HepG2 (cell line): ENCODE measurements around the gene VPS4B. TPM values are rescaled to one million over a fixed set of nuclear protein-coding genes. Genes with fewer than 3 reads are reported as not detected.

Experiments
- ATAC-seq: fragments of 200-7000 bp; cut with Tn5 transposase; 3 replicates; pipeline ENCODE4 v1.9.1; 2020; ENCODE audit warnings: mild to moderate bottlenecking, moderate library complexity
- BruUV-seq: library from RNA; stranded (reverse); fragments of 400-500 nt; replicated peaks from 2 replicates; lab custom pipeline; 2021; lab: Mats Ljungman, UMichigan
- CTCF ChIA-PET: fragments of 300-600 bp; formaldehyde crosslinking; extraction: SDS; loops from one replicate; lab custom pipeline; 2021; ENCODE audit warnings: low total read pairs, inconsistent platforms, low intra/inter-chr PET ratio; lab: Yijun Ruan, JAX
- POLR2A ChIA-PET: fragments of 350-600 bp; sonication (Branson Sonifier 250); formaldehyde crosslinking; loops from one replicate; lab custom pipeline; 2020; ENCODE audit warnings: antibody characterized with exemption, inconsistent platforms; lab: Yijun Ruan, JAX
- DNase-seq: peaks from one replicate; pipeline ENCODE4 v3.0.0-alpha.2; 2015; ENCODE audit warnings: low spot score
- FAIRE-seq: peaks from 3 replicates; lab custom pipeline; 2011; peaks lifted over from hg19 to GRCh38; lab: Jason Lieb, UNC
- H2AFZ ChIP-seq: one replicate; pipeline ENCODE4 v1.6.1; 2011; ENCODE audit warnings: low read length, inconsistent platforms
- H3K27ac ChIP-seq: fragments of 300-600 bp; 3 replicates; pipeline ENCODE4 v1.8.0; 2011; ENCODE audit warnings: mixed run types, mild to moderate bottlenecking, mixed read lengths, low read length, inconsistent platforms; ENCODE audit not compliant: insufficient read depth; ENCODE audit errors: extremely low read length
- H3K27me3 ChIP-seq, 2 experiments: fragments of 200-600 bp in 1 of 2; 2 replicates in 1 of 2; 3 replicates in 1 of 2; pipeline versions ENCODE4 v1.6.0 to v1.8.0; 2011; ENCODE audit warnings: low read length in 2 of 2, mild to moderate bottlenecking in 2 of 2, moderate library complexity in 2 of 2, inconsistent platforms in 1 of 2; ENCODE audit not compliant: insufficient read depth in 2 of 2, control insufficient read depth in 1 of 2
- H3K36me3 ChIP-seq, 2 experiments: fragments of 200-600 bp in 1 of 2; replicated peaks in 1 of 2; 2 replicates in 1 of 2; 3 replicates in 1 of 2; pipeline versions ENCODE4 v1.5.1 to v1.8.0; 2011; ENCODE audit warnings: low read length in 2 of 2, inconsistent platforms in 1 of 2; ENCODE audit not compliant: insufficient read depth in 2 of 2, control insufficient read depth in 1 of 2
- H3K4me1 ChIP-seq: 2 replicates; pipeline ENCODE4 v1.5.1; 2012; ENCODE audit warnings: low read length, inconsistent platforms; ENCODE audit not compliant: insufficient read depth
- H3K4me2 ChIP-seq: 2 replicates; pipeline ENCODE4 v1.6.0; 2011; ENCODE audit warnings: low read depth, low read length, inconsistent platforms
- H3K4me3 ChIP-seq, 3 experiments: fragments of 200-600 bp in 1 of 3; sonication (generic), shearing (Covaris generic) in 1 of 3; replicated peaks in 1 of 3; 2 replicates each; pipeline ENCODE4 v1.5.1; 2011 to 2016; ENCODE audit warnings: low read length in 3 of 3, inconsistent platforms in 2 of 3, low read depth in 2 of 3, mild to moderate bottlenecking in 2 of 3, control low read depth in 1 of 3, mixed read lengths in 1 of 3; ENCODE audit not compliant: insufficient read depth in 1 of 3
- H3K79me2 ChIP-seq: one replicate; pipeline ENCODE4 v1.6.1; 2011; ENCODE audit warnings: low read length, inconsistent platforms; ENCODE audit not compliant: insufficient read depth
- H3K9ac ChIP-seq: 2 replicates; pipeline ENCODE4 v1.6.0; 2011; ENCODE audit warnings: mild to moderate bottlenecking, low read depth, low read length, inconsistent platforms; ENCODE audit not compliant: insufficient read depth
- H3K9me3 ChIP-seq: 2 replicates; pipeline ENCODE4 v1.5.1; 2012; ENCODE audit warnings: mild to moderate bottlenecking, low read length
- H4K20me1 ChIP-seq: 2 replicates; pipeline ENCODE4 v1.6.0; 2011; ENCODE audit warnings: inconsistent platforms, mild to moderate bottlenecking, low read length, moderate library complexity; ENCODE audit not compliant: insufficient read depth
- CREM ChIP-seq, 2 experiments: sonication (generic) in 1 of 2; formaldehyde crosslinking in 1 of 2; IDR thresholded peaks; 2 replicates each; pipeline versions ENCODE4 v1.4.0 to v1.6.1; 2016 to 2020; ENCODE audit warnings: antibody characterized with exemption in 1 of 2, mild to moderate bottlenecking in 1 of 2, missing genetic modification reagents in 1 of 2
- RAD21 ChIP-seq: fragments of 450-650 bp; formaldehyde crosslinking; IDR thresholded peaks from 2 replicates; pipeline ENCODE4 v1.5.0; 2020; ENCODE audit warnings: mild to moderate bottlenecking
- RAD51 ChIP-seq: fragments of 450-650 bp; IDR thresholded peaks from 2 replicates; pipeline ENCODE4 v1.6.1; 2016; ENCODE audit warnings: borderline replicate concordance
- RBM22 ChIP-seq: fragments of 200-400 bp; formaldehyde crosslinking; optimal IDR thresholded peaks from 2 replicates; pipeline ENCODE3; 2017; ENCODE audit warnings: mild to moderate bottlenecking, low read length, moderate library complexity
- SP5 ChIP-seq: IDR thresholded peaks from 2 replicates; pipeline ENCODE4 v1.6.1; 2016; ENCODE audit warnings: low read depth, borderline replicate concordance
- STAG1 ChIP-seq: sonication (generic); formaldehyde crosslinking; IDR thresholded peaks from 2 replicates; pipeline ENCODE4 v1.4.0; 2020; ENCODE audit warnings: missing genetic modification reagents
- ZNF33B ChIP-seq: sonication (generic); formaldehyde crosslinking; IDR thresholded peaks from 2 replicates; pipeline ENCODE4 v1.5.1; 2020; ENCODE audit warnings: mild to moderate bottlenecking, missing genetic modification reagents
- ZNF598 ChIP-seq: sonication (generic); formaldehyde crosslinking; IDR thresholded peaks from 2 replicates; pipeline ENCODE4 v1.5.1; 2020; ENCODE audit warnings: mild to moderate bottlenecking, missing genetic modification reagents, borderline replicate concordance
- WGBS: methylation state at CpG from one replicate; pipeline ENCODE4 v1.1.6; 2017; ENCODE audit warnings: low lambda C conversion rate; 5-methylcytosine and 5-hydroxymethylcytosine counted together
- in situ Hi-C: cut with HindIII; loops from 2 replicates; pipeline ENCODE4 v1.10.0; 2017; ENCODE audit warnings: low pct_unique_long_range_greater_than_20kb; ENCODE audit not compliant: extremely low pct_ligation_motif_present
- intact Hi-C: fragments of 100-400 bp; cut with micrococcal nuclease; formaldehyde crosslinking; loops from one replicate; pipeline ENCODE4 v1.10.0; 2022; ENCODE audit not compliant: unreplicated experiment
- polyA plus RNA-seq, 8 experiments: library from polyadenylated mRNA; depleted of rRNA in 3 of 8; stranded (reverse) in 7 of 8; unstranded in 1 of 8; fragments of >200 nt; fragmentation: Illumina TruSeq in 4 of 8; extraction: Trizol in 4 of 8; gene quantifications; 2 replicates each; pipeline versions ENCODE4 v1.2.1 to v1.2.3, GENCODE V29; 2011 to 2016; ENCODE audit warnings: low read depth in 4 of 8, missing spikeins in 1 of 8, mixed read lengths in 1 of 8; ENCODE audit not compliant: insufficient read depth in 1 of 8
- total RNA-seq, 5 experiments: library from RNA; depleted of rRNA; stranded (reverse); fragments of >200 nt; fragmentation: Illumina TruSeq; extraction: Trizol; gene quantifications; 2 replicates each; pipeline ENCODE4 v1.2.3, GENCODE V29; 2016; ENCODE audit warnings: low read depth in 1 of 5
- TF ChIP-seq, protein P1 (sequence below): IDR thresholded peaks from 2 replicates; pipeline ENCODE4 v1.6.1; 2012; ENCODE audit warnings: low read length, improper control_type of control experiment
- TF ChIP-seq, protein P2 (sequence below): IDR thresholded peaks from 2 replicates; pipeline ENCODE4 v1.6.1; 2016
- TF ChIP-seq, protein P3 (sequence below): sonication (generic); formaldehyde crosslinking; IDR thresholded peaks from 2 replicates; pipeline ENCODE4 v1.4.0; 2020; ENCODE audit warnings: mild to moderate bottlenecking, missing genetic modification reagents

VPS4B gene
- total and polyA plus RNA-seq, 2 of the 13 experiments (the other 11 are each of a cell fraction or from before 2014, with no cell fraction given) = 12.8 to 25.9 TPM

DNA sequence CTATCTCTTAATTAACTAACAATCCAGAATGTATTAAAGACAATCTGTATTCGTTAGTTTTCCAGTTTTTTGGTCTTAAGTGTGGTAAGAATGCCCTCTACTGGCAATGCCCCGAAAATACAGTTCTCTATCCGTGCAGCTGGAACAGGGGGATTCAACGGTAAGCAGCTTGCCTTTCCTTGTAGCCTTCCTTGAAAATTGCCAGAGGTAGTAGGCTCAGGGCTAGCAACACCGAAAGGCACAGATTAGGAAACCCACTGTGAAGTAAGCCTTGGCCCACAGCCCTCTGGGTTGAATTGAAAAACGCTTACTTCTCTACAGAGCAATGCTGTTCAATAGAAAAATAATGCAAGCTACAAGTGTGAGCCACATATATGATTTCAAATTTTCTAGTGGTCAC is 17.1 kb upstream of the VPS4B start:
- in situ Hi-C loops (loop anchor here (10.0 kb wide), 2 partner anchors 95 to 435 kb away; no protein-coding TSS in a partner anchor), intact Hi-C loops (loop anchor here (1.0 to 5.0 kb wide), 5 partner anchors 97 to 423 kb away; no protein-coding TSS in a partner anchor)
- H3K27me3 ChIP-seq = peaks cover 0 to 3% of the 10 kb centered on the region in 2 experiments; a peak in 1 of 5 replicates
- BruUV-seq = no TSS peak
- H3K27ac ChIP-seq = no peak overlapping the region
- H3K9ac ChIP-seq = no peak overlapping the region
- DNase-seq = peak; percentile 33
- ChIA-PET CTCF (interaction anchor here (1.8 to 2.0 kb wide), 3 partner anchors 97 to 423 kb away, joined by 3 to 13 read pairs (median 9); no protein-coding TSS in a partner anchor), POLR2A (interaction anchor here (0.6 to 1.2 kb wide), 2 partner anchors 17 to 72 kb away, joined by 3 read pairs; partner anchors contain the start of genes KDSR and VPS4B)
- H2AFZ ChIP-seq = no peak overlapping the region
- no peaks in the 10 kb centered on the region for H3K4me1 ChIP-seq
- no peaks in the 10 kb centered on the region for H4K20me1 ChIP-seq
- no peak overlapping the region for H3K4me2 ChIP-seq
- no peak overlapping the region for H3K4me3 ChIP-seq
- peak; percentile 76 for ATAC-seq
- H3K9me3 ChIP-seq = no peaks in the 10 kb centered on the region
- no peaks in the 10 kb centered on the region for H3K36me3 ChIP-seq
- FAIRE-seq = peak; percentile 87
- WGBS = 0% methylated on average over 6 of the region's 6 CpGs
- no peaks in the 10 kb centered on the region for H3K79me2 ChIP-seq
- no peak for TF ChIP-seq RAD51
- peak; percentile 43; the same call in 1 of the 2 replicates for TF ChIP-seq RAD21 (CRISPR knock-in tag)
- TF ChIP-seq, protein P1, sequence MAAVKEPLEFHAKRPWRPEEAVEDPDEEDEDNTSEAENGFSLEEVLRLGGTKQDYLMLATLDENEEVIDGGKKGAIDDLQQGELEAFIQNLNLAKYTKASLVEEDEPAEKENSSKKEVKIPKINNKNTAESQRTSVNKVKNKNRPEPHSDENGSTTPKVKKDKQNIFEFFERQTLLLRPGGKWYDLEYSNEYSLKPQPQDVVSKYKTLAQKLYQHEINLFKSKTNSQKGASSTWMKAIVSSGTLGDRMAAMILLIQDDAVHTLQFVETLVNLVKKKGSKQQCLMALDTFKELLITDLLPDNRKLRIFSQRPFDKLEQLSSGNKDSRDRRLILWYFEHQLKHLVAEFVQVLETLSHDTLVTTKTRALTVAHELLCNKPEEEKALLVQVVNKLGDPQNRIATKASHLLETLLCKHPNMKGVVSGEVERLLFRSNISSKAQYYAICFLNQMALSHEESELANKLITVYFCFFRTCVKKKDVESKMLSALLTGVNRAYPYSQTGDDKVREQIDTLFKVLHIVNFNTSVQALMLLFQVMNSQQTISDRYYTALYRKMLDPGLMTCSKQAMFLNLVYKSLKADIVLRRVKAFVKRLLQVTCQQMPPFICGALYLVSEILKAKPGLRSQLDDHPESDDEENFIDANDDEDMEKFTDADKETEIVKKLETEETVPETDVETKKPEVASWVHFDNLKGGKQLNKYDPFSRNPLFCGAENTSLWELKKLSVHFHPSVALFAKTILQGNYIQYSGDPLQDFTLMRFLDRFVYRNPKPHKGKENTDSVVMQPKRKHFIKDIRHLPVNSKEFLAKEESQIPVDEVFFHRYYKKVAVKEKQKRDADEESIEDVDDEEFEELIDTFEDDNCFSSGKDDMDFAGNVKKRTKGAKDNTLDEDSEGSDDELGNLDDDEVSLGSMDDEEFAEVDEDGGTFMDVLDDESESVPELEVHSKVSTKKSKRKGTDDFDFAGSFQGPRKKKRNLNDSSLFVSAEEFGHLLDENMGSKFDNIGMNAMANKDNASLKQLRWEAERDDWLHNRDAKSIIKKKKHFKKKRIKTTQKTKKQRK = no peak
- TF ChIP-seq, protein P2, sequence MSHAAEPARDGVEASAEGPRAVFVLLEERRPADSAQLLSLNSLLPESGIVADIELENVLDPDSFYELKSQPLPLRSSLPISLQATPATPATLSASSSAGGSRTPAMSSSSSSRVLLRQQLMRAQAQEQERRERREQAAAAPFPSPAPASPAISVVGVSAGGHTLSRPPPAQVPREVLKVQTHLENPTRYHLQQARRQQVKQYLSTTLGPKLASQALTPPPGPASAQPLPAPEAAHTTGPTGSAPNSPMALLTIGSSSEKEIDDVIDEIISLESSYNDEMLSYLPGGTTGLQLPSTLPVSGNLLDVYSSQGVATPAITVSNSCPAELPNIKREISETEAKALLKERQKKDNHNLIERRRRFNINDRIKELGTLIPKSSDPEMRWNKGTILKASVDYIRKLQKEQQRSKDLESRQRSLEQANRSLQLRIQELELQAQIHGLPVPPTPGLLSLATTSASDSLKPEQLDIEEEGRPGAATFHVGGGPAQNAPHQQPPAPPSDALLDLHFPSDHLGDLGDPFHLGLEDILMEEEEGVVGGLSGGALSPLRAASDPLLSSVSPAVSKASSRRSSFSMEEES (CRISPR knock-in tag) = no peak
- TF ChIP-seq, protein P3, sequence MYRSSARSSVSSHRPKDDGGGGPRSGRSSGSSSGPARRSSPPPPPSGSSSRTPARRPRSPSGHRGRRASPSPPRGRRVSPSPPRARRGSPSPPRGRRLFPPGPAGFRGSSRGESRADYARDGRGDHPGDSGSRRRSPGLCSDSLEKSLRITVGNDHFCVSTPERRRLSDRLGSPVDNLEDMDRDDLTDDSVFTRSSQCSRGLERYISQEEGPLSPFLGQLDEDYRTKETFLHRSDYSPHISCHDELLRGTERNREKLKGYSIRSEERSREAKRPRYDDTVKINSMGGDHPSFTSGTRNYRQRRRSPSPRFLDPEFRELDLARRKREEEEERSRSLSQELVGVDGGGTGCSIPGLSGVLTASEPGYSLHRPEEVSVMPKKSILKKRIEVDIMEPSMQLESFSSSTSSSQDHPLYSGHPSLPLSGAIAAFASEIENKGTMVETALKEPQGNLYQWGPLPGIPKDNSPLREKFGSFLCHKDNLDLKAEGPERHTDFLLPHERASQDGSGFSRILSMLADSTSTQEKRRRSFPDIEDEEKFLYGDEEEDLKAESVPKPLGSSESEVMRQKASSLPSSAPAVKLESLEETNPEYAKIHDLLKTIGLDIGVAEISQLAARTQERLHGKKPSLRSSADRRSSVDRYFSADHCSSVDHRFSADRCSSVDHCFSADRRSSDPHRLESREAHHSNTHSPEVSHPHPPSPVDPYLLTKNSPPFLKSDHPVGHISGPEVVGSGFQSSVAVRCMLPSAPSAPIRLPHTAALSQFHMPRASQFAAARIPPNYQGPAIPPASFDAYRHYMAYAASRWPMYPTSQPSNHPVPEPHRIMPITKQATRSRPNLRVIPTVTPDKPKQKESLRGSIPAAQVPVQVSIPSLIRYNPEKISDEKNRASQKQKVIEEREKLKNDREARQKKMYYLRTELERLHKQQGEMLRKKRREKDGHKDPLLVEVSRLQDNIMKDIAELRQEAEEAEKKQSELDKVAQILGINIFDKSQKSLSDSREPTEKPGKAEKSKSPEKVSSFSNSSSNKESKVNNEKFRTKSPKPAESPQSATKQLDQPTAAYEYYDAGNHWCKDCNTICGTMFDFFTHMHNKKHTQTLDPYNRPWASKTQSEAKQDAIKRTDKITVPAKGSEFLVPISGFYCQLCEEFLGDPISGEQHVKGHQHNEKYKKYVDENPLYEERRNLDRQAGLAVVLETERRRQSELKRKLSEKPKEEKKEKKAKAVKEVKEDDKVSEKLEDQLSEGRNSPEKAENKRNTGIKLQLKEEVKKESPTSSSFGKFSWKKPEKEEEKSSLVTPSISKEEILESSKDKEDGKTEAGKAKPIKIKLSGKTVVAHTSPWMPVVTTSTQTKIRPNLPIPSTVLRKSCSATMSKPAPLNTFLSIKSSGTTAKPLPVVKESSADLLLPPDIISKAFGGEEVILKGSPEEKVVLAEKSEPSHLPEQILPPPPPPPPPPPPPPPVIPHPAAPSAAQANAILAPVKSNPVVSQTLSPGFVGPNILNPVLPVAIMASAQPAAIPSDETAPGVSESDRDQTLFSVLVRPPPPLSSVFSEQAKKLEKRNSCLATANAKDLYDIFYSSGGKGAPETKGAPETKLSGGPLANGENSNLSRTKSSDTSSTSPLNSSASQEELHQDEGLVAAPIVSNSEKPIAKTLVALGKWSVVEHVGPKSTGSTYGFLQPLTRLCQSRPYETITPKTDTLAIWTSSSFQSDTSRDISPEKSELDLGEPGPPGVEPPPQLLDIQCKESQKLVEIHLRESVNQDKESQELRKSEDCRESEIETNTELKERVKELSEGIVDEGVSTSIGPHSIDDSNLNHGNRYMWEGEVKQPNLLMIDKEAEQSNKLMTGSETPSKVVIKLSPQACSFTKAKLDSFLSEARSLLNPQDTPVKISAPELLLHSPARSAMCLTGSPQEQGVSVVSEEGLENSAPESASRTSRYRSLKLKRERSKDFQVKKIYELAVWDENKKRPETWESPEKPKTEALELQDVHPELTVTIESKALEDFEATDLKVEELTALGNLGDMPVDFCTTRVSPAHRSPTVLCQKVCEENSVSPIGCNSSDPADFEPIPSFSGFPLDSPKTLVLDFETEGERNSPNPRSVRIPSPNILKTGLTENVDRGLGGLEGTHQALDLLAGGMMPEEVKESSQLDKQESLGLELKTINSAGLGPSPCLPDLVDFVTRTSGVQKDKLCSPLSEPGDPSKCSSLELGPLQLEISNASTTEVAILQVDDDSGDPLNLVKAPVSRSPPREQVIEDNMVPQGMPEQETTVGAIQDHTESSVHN (CRISPR knock-in tag) = no peak
- no peak for TF ChIP-seq ZNF33B (CRISPR knock-in tag)
- peak; percentile 88 for TF ChIP-seq STAG1 (CRISPR knock-in tag)
- no peak for TF ChIP-seq RBM22
- no peak for TF ChIP-seq ZNF598 (CRISPR knock-in tag)
- no peak for TF ChIP-seq CREM (IDR thresholded peaks at IDR 0.05)
- no peak for TF ChIP-seq CREM (CRISPR knock-in tag; IDR thresholded peaks at IDR 0.05)
- TF ChIP-seq SP5 = no peak
